Transverse colon (tissue), 4 donors: ENCODE data around the gene CTRB1. TPM values are rescaled to one million over a fixed set of nuclear protein-coding genes. Genes with fewer than 3 reads are reported as not detected.
"Not testable (repeated sequence)": the region's sequence is repeated elsewhere in the genome, so short reads cannot be mapped to it uniquely, and the experiment has no call there.

Experiments used
- DNase-seq: peaks from one replicate; pipeline ENCODE4 v3.0.0-alpha.2; 2019
- H3K27ac ChIP-seq, 4 donors: fragments of 200-600 bp; sonication (generic); 2 replicates each; pipeline ENCODE4 v1.5.1; 2016 to 2018; ENCODE audit warnings: inconsistent platforms in 4 of 4
- H3K27me3 ChIP-seq: fragments of 200-600 bp; sonication (generic); 2 replicates; pipeline ENCODE4 v1.5.1; 2017; ENCODE audit warnings: inconsistent platforms
- H3K36me3 ChIP-seq, 4 donors: fragments of 200-600 bp; sonication (generic); 2 replicates each; pipeline ENCODE4 v1.5.1; 2017 to 2019; ENCODE audit warnings: inconsistent platforms in 4 of 4
- H3K4me1 ChIP-seq, 4 donors: fragments of 200-600 bp; sonication (generic); 2 replicates each; pipeline ENCODE4 v1.5.1; 2017 to 2020; ENCODE audit warnings: inconsistent platforms in 4 of 4
- H3K4me3 ChIP-seq, 4 donors: fragments of 200-600 bp; sonication (generic); 1 replicate in 1 of 4; 2 replicates in 3 of 4; pipeline versions ENCODE4 v1.5.1 to v1.6.1; 2017 to 2019; ENCODE audit warnings: inconsistent platforms in 4 of 4
- H3K9me3 ChIP-seq, 2 donors: fragments of 200-600 bp; sonication (generic); 2 replicates each; pipeline ENCODE4 v1.5.1; 2017 to 2019; ENCODE audit warnings: inconsistent platforms in 2 of 2
- EP300 ChIP-seq: sonication (generic); formaldehyde crosslinking; IDR thresholded peaks from one replicate; pipeline ENCODE4 v1.6.1; 2017; ENCODE audit warnings: antibody characterized with exemption, low read depth
- POLR2A ChIP-seq: fragments of 450-650 bp; IDR thresholded peaks from one replicate; pipeline ENCODE4 v1.6.1; 2016; ENCODE audit warnings: antibody characterized with exemption, mild to moderate bottlenecking, moderate library complexity
- POLR2AphosphoS5 ChIP-seq, 3 donors: sonication (generic); formaldehyde crosslinking; IDR thresholded peaks; one replicate each; pipeline ENCODE4 v1.6.1; 2016; ENCODE audit warnings: antibody characterized with exemption in 3 of 3
- WGBS, 2 donors: methylation state at CpG; one replicate each; pipeline ENCODE4 v1.1.5; 2018; ENCODE audit warnings: low coverage in 1 of 2; 5-methylcytosine and 5-hydroxymethylcytosine counted together
- in situ Hi-C, 4 donors: fragments of 200-750 bp; cut with MboI; loops; one replicate each; pipeline versions ENCODE4 v1.15.0 to v1.15.1; 2017; ENCODE audit warnings: low sequenced_read_pairs in 3 of 4, low pct_ligation_motif_present in 1 of 4, low pct_unique_long_range_greater_than_20kb in 1 of 4
- intact Hi-C: fragments of 100-400 bp; cut with DNase I; formaldehyde crosslinking; loops from one replicate; pipeline ENCODE4 v1.15.1; 2023; ENCODE audit warnings: low total_unique reads
- total RNA-seq, 4 donors: library from RNA; depleted of rRNA; stranded (reverse); fragments of >200 nt; gene quantifications; one replicate each; pipeline ENCODE4 v1.1.0, GENCODE V29; 2016
- TF ChIP-seq, protein P1 (sequence below), 5 experiments: fragments of 200-600 bp in 3 of 5; fragments of 450-650 bp in 2 of 5; sonication (generic) in 3 of 5; IDR thresholded peaks; 1 replicate in 2 of 5; 2 replicates in 3 of 5; pipeline ENCODE4 v1.5.1; 2016 to 2017; ENCODE audit warnings: antibody characterized with exemption in 5 of 5, inconsistent platforms in 3 of 5, mild to moderate bottlenecking in 2 of 5, moderate library complexity in 1 of 5

The CTRB1 gene
- total RNA-seq, 4 donors from 2014 or later, result not detected

DNA sequence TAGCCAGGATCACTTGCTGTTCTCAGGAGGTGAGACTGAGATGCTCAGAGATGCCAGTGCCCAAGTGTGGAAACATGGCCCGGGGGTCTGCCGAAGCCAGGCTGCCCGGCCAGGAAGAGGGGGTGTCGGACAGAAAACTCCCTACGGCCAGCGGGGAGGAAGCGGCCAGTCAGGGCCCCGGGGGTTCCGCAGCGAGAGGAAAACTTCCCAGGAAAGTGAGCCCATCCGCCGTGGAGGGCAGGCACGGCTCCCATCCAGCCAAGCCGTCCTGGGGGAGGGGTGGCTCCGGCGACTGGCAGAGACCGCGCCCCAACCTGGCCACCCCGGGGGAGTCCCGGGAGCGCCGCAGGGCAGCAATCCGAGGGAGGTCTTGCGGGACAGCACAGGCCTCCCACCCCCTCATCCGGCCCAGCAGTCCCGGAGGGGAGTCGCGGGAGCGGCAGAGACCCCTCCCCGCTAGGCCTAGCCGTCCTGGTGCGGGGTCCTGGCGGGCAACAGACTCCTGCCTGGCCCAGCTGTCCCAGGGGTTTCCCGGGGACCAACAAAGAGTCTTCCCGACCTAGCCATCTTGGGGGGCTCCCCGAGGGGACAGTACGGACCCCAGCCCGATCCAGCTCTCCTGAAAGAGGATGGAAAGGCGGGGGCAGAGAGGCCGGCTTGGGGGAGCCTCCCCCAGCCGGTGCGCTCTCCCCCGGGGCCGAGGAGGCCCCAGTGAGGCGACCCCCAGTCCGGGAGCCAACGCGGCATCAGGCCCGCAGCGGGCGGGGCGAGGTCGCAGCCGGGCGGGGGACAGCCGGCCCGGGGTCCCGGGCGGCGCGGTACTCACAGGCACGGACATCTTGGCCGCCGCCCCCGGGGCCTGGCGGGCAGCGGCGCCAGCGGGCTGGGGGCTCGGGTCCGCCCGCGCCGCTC lies 46.5 kb downstream of the CTRB1 start:
- DNase-seq, result peak; percentile 72
- Histone ChIP-seq H3K4me1 (peaks cover 51 to 67% (median 55%) of the 10 kb centered on the region in 4 donors), H3K36me3 (no peaks in the 10 kb centered on the region), H3K4me3 (peak overlapping the region; percentile 77 to 93 (median 85)), H3K9me3 (no peaks in the 10 kb centered on the region), H3K27me3 (no peaks in the 10 kb centered on the region), H3K27ac (peak overlapping the region; percentile 85 to 93 (median 90))
- TF ChIP-seq POLR2AphosphoS5 (IDR thresholded peaks at IDR 0.05) (peak in 1 of 3 donors; percentile 19), POLR2A (peak; percentile 15), EP300 (no peak)
- TF ChIP-seq, protein P1, sequence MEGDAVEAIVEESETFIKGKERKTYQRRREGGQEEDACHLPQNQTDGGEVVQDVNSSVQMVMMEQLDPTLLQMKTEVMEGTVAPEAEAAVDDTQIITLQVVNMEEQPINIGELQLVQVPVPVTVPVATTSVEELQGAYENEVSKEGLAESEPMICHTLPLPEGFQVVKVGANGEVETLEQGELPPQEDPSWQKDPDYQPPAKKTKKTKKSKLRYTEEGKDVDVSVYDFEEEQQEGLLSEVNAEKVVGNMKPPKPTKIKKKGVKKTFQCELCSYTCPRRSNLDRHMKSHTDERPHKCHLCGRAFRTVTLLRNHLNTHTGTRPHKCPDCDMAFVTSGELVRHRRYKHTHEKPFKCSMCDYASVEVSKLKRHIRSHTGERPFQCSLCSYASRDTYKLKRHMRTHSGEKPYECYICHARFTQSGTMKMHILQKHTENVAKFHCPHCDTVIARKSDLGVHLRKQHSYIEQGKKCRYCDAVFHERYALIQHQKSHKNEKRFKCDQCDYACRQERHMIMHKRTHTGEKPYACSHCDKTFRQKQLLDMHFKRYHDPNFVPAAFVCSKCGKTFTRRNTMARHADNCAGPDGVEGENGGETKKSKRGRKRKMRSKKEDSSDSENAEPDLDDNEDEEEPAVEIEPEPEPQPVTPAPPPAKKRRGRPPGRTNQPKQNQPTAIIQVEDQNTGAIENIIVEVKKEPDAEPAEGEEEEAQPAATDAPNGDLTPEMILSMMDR (IDR thresholded peaks at IDR 0.05), result no peak
- intact Hi-C loops, result no loop called here
- 2% methylated on average over 50 of the region's 74 CpGs; no CpG with 5 or more reads in 1 of the 2 donors for WGBS, 2 donors
- in situ Hi-C loops, result no loop called here

- in situ Hi-C loops (no loop called here), intact Hi-C loops (no loop called here)
- peaks cover 48 to 61% (median 54%) of the 10 kb centered on the region in 4 donors for H3K4me1 ChIP-seq
- H3K36me3 ChIP-seq, result no peaks in the 10 kb centered on the region
- 30% methylated on average over 19 of the region's 62 CpGs; no CpG with 5 or more reads in 1 of the 2 donors for WGBS, 2 donors
- peak overlapping the region; percentile 85 to 93 (median 90) for H3K27ac ChIP-seq
- no peaks in the 10 kb centered on the region for H3K27me3 ChIP-seq
- H3K4me3 ChIP-seq, result peak overlapping the region; percentile 77 to 93 (median 85)
- DNase-seq, result peak; percentile 86
- H3K9me3 ChIP-seq, result no peaks in the 10 kb centered on the region
- TF ChIP-seq POLR2AphosphoS5 (IDR thresholded peaks at IDR 0.05) (peak in 2 of 3 donors; percentile 44 to 51), EP300 (no peak), POLR2A (peak; percentile 27)
Measured at GRCh38 chr16:75265911-75266701, 47.3 kb downstream of the CTRB1 start.

DNA sequence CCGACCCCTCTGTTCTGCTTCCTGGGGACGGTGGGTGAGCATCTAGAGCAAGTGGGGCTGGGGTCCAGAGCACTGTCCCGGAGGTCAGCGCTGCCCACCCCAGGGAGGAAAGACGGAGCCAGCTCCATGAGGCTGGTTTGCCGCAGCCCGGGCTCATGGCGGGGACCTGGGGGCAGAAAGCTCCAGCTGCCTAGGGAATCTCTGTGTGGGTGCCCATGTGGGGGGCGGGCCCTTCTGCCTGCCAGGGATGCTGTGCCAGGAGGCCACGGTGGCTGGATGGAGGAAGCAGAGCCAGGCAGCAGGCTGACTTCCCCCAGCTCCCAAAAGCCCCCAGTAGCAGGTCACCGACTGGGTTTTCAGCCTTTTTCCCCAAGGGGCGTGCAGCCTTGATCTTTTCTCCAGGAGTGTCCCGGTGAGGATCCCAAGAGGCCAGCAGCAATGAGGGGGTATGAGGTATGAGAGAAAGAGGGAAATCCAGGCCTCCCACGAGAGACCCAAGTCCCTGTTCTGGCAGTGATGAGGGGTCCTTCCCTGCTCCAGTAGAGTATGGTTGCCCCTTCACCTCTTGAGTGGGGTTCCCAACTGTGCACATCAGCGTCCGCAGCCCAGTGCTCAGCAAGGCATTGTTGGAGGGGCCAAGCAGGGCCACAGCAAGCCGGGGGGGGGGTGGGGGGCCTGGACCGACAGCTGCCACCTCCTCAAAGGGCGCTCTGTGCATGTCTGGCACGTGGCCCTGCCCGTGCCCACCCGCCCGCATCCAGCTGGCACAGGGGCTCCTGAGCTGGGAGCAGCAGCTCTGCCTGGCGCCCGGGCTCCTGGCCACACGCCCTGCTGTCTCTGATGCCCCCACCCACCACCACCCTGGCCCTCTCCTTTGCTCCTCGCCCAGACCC lies 48.2 kb downstream of the CTRB1 start:
- in situ Hi-C loops, result no loop called here
- no peaks in the 10 kb centered on the region for H3K9me3 ChIP-seq
- H3K4me1 ChIP-seq, result peaks cover 40 to 53% (median 46%) of the 10 kb centered on the region in 4 donors
- H3K4me3 ChIP-seq, result no peak overlapping the region
- TF ChIP-seq POLR2A (no peak), EP300 (no peak)
- peak overlapping the region; percentile 34 to 92 (median 67) for H3K27ac ChIP-seq
- DNase-seq, result no peak
- intact Hi-C loops, result no loop called here
- no peaks in the 10 kb centered on the region for H3K27me3 ChIP-seq
- 76% methylated on average over 24 of the region's 27 CpGs; no CpG with 5 or more reads in 1 of the 2 donors for WGBS, 2 donors
- no peaks in the 10 kb centered on the region for H3K36me3 ChIP-seq

- in situ Hi-C loops, result no loop called here
- peaks cover 32 to 45% (median 40%) of the 10 kb centered on the region in 4 donors for H3K4me1 ChIP-seq
- TF ChIP-seq, protein P1 (IDR thresholded peaks at IDR 0.05), result no peak
- TF ChIP-seq POLR2A, result peak; percentile 45
- peak; percentile 48 to 85 (median 61) for TF ChIP-seq POLR2AphosphoS5 (IDR thresholded peaks at IDR 0.05)
- TF ChIP-seq EP300, result no peak
- peak overlapping the region; percentile 49 to 63 (median 54) for H3K27ac ChIP-seq
- intact Hi-C loops, result no loop called here
- peak; percentile 84 for DNase-seq
- H3K4me3 ChIP-seq, result no peak overlapping the region
- H3K36me3 ChIP-seq, result no peaks in the 10 kb centered on the region
- H3K27me3 ChIP-seq, result peaks cover 4% of the 10 kb centered on the region
- H3K9me3 ChIP-seq, result no peaks in the 10 kb centered on the region
- WGBS, 2 donors, result 55% methylated on average over 6 of the region's 10 CpGs; no CpG with 5 or more reads in 1 of the 2 donors
Measured at GRCh38 chr16:75267631-75268264, 49.0 kb downstream of the CTRB1 start.

- H3K36me3 ChIP-seq, H3K27ac ChIP-seq, H3K9me3 ChIP-seq, in situ Hi-C loops, DNase-seq, intact Hi-C loops, H3K4me3 ChIP-seq, H3K27me3 ChIP-seq: not testable (repeated sequence)
- 70 to 86% methylated on average over 8 to 9 of the region's 9 CpGs for WGBS, 2 donors
- peaks cover 16 to 29% (median 23%) of the 10 kb centered on the region in 4 donors for H3K4me1 ChIP-seq
Measured at GRCh38 chr16:75269358-75269757, 50.6 kb downstream of the CTRB1 start.
